Measurements from ENCODE around the gene THSD4.

THSD4 gene

DNA sequence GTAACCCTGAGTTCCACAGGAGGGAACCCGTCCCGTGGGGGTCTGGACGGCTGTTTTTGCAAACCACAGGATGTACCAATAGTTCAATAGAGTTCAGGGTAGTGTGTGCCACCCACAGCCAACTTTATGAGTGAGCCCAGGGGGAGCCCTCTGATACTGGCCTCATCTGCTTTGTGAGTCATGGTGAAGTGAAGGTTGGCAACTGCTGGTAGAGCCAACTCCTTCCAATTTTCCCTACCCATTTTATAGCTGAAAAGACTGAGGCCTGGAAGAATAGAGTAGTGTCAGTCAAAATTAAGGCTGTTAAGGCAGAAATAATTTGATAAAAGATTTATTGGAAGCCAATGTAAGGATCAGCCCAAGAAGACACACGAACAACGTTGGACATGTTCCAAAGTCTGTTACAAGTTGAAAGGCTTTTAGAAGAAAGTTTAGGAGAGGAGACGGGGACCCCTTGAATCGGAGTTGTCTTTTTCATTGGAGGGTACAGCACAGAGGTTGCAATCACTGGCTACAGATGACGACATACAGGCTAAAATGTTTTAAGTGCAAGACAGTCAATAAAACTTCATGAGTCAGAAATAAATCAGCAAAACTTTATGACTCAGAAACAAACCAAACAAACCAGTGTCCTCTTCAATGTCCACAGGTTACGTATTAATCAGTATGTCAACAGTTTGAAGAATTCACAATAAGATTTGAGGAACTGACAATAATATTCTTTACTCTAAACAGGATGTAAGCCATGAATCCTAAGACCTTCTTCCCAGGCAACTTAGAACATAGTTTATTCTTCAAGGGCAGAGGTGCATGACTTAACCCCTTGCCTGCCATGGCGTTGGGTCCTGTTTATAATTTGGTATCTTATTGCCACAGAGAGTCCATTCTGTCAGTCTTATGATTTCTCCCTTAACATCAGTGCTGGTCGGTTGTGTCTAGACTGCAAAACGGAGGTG lies 632.1 kb downstream of the THSD4 start:
- DNase-seq = no peak

DNA sequence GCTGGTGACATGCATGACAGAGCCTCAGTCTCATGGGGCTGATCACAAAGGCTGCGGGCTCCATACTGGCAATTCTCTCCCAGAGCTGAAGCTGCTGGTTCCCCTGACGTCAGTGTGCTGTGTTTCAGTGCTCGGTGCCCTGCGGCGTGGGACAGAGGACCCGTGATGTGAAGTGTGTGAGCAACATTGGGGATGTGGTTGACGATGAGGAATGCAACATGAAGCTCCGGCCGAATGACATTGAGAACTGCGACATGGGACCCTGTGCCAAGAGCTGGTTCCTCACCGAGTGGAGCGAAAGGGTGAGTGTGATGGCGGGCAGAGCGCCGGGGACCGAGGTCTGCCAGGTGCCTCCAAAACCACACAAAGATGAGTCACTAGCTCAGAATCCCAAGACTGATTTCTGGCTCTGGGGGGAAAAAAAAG lies 633.0 kb downstream of the THSD4 start:
- no peak for DNase-seq

DNA sequence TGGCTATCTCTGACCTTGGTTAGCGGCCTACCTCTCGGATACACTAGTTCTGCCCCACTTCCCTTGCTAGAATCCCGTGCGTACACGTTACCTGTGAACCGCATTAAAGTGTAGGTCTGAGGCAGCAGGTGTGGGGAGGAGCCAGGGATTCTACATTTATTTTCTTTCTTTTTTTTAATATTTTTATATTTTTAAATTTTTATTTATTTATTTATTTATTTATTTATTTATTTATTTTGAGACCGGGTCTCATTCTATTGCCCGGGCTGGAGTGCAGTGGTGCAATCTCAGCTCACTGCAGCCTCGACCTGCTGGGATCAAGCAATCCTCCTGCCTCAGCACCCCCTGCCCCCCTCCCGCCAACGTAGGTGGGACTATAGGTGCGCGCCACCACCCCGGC lies 634.2 kb downstream of the THSD4 start:
- no peak for DNase-seq

DNA sequence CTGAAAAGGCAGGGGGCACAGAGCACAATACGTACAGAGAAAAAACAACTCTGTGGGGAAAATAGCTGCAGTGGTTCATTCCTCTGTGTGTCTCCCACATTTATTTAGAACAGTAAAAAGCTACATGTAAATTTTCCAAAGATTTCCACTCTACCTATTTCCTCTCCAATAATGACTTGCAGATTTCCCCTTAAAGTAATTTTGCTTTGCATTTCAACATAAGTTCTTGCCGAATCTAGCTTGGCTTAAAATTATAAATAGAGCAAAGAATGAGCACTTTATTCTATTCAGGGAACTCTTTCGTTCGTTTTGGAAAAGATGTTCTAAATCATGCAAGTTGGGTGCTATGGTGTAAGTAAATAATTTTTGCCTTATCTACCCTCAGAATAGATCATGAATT lies 636.9 kb downstream of the THSD4 start:
- DNase-seq = no peak

DNA sequence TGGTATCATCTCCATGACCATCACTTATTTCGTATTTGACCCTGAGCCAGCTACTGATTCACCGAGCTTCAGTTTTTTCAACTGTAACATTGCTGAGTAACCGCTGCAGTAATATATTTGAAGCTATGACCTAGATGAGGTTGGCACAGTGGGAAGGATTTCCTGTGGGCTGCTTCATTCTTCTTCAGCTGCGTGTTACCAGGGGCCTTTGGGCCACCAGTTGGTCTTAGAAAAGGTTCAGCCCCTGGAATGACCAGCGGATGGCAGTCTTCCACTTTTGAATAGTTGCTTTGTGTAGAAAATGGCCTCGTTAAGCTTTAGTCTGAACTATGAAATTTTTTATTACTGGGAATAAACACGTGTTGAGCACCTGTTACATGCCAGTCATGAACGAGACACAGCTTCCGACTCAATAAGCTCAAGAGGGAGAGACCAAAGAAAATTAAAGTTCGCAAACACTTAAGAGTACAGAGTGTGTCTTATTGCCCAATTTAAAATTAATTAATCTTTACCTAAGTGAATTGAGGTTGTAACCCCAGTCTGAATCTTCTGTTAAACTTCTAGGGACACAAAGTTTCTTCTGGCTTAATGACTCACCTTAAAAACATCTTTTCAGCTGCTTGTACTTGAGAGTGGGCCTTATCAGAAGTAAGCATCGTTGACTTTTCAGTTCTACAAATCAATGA lies 637.5 kb downstream of the THSD4 start:
- no peak for DNase-seq

DNA sequence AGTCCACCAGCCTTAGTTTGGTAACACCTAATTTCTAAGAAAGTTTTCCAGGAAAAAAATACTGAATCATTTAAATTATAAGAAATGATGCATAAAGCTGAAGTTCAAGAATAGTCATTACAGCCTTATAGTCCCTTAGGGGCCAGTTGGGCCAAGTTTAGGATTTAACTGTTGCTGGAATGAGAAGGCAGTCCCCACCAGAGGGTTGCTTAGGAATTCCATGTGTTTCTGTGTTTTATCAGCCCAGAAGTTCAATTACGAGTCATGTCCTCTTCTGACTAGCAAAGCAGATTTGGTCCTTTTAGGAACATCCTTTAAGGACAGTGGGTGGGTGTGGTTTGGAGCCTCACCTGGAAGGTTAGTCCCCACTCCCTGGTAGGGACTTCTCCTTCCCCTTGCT lies 638.1 kb downstream of the THSD4 start:
- no peak for DNase-seq

DNA sequence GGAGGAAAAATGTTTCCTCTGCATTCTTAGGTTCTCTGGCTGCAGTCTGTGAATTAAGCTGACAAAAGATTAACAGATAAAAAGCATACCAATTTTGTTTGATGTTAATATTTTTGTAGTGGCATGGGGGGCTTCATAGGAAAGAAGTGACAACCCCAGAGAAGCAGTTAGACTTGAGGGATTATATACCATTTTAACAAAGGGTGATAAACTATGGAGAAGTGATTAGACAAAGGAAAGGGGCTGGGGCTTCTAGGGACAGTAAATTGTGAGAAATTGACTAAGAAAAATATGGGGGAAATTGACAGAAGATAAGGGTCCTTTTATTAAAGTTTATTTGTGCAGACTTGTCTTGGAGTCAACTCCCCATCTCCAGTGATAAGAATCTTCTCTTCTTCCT lies 639.4 kb downstream of the THSD4 start:
- DNase-seq = no peak

DNA sequence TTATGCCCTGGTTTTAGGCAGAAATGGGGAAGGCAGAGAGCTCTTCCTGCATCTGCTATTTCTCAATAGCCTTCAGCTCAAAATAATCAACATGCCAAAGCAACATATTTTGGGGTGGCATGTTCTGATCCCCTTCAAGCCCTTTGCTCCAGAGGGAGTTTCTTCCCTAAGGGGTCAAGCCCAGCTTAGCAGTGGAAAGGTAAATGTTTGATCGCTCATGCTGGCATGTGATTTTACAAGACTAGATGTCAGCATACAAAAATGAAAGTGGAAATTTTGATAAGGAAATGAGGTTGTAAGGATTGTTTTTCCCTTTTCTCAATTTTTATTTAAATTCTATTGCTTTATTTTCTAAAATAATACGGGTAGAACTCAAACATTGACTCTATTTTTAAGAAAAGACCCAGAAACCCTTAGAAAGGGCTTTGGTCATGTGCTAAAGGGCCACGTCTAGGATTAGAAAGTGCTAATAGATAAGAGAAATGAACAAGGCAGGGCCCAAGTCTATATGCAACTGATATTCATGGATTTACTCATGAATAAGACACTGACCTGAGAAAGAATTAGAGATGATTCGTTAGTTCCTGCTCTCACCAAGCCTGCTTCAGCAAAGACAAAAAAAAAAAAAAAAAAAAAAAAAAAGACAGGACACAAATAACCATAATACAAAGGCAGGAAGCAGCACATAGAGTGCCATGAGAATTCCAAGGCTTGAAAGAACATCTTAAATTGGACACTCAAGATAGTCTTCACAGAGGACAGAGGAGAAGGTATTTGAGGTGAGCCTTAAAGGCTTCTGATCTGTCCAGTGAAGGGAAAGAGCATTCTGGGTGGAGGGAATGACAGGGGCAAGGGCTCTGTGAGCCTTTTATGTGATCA lies 640.1 kb downstream of the THSD4 start:
- no peak for DNase-seq

DNA sequence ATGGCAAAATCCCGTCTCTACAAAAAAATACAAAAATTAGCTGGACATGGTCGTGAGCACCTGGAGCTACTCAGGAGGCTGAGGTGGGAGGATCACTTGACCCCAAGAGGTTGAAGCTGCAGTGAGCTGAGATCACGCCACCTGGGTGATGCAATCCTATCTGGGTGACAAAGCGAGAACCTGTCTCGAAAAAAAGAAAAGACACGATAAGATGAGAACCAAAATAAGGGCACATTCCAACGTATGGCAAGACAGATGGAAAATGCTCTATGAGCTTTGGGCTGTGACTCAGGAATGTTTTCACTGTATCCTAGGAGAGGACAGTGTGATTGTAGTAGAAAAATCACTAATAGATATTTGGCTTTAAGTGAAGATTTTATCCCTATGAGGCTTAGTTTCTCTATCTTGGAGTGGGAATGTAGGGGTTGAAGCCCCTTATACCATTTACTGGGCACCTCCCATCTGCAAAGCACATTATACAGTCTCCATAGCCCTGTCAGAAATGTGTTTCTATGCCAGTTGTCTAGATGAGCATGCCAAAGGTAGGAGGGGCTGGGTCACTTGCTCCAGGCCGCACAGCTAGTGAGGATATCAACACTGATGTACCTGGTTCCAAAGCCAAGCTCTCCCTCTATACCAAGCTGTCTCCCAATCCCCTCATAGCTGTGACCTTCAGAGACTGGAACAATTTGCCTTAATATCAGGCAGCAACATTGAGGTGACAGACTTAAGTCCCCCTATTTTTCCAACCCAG lies 641.5 kb downstream of the THSD4 start:
- DNase-seq = no peak

DNA sequence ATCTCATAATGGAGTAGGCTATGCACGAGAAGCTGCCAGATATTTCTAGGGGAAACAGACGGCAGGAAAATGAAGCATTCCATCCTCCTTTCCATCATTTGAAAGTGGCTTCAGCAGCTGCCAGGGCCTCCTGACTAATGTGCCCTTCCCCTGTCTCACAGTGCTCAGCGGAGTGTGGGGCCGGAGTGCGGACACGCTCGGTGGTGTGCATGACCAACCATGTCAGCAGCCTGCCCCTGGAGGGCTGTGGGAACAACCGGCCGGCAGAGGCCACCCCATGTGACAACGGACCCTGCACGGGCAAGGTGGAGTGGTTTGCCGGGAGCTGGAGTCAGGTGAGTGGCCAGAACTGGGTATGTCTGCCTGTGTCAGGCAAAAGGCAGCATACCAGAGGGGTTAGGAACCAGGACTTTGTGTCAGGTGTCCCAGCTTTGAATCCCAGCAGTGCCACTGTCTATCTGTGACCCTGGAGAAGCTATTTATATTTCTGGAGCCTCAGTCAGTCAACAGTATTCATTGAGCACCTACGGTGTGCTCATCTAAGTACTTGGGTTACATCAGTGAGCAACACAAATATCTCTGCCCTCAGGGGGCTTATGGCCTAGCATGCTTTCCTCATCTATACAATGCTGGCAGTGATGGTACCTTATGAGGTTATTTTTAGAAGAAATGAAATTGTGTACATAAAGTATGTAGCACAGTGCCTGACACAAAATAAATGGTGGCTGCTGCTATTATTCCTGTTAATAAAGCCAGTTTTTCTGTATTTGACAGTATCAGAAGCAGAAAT lies 642.7 kb downstream of the THSD4 start:
- DNase-seq = no peak

DNA sequence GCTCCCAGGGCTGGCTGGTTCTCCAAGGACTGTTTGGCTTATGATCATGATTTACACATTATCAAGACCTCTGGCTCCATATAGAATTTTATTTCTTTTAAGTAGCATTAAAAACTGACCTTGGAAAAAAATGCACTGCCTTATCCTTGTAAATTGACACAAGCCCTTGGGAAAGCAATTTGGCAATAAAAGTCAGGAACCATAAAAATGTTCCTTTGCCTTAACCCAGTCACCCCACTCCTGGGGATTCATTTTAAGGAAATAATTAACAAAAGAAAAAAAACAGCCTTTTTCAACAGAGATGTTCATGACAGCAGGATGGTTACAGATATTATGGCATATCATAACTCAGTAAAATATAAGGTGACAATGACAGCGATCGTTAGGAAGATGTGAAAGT lies 643.4 kb downstream of the THSD4 start:
- DNase-seq = no peak

DNA sequence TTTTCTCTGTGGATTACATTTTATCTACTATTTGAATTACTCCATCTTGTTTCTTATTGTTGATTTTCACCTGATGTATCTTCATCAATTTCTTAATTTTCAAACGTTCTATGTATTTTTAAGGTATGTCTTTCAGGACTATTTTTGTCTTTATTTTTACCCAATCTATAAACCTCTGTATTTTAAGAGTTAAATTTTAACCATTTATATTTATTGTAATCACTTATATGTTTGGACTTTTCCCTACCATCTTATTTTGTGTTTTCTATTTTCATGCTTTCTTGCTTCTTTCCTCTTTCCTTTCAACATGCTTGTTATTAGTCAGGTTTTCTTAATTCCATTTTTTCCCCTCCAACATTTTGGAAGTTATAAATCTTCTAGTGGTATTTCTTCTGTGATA lies 645.6 kb downstream of the THSD4 start:
- DNase-seq = no peak

DNA sequence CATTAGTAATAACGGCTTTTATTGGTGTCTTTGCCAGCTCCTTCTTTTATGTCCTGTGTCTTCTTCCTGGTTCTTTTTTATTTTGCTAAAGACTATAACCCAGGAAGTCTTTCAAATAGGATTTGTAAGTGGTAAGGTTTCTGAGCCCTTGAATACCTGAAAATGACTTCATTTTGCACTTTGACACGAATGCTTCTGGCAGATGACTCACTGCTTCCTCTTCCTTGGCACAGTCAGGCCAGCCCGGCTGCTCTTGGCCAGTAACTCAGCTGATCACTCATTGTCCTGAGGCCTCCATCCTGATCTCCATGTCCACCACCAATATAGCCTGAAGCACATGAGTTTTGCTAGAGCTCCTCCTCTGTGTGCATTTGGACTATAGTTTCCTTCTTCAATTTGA lies 646.4 kb downstream of the THSD4 start:
- no peak for DNase-seq

DNA sequence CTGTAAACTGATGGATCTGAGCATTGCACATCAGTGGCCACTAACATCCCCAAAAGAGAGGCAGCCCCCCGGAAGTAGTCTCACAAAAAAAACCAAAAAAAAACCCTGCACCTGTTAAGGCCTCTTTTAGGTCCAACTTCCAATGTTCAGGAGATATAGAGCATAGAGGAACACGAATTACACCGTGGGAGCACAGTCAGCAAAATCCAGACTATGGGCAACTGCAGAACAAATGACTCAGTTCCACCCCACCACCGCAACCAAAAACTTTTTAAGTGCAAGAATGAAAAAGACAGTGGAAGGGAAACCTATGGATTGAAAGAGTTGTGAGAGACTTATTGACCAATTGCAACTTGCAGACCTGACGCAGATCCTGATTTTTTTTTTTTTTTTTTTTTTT lies 652.9 kb downstream of the THSD4 start:
- DNase-seq = no peak

DNA sequence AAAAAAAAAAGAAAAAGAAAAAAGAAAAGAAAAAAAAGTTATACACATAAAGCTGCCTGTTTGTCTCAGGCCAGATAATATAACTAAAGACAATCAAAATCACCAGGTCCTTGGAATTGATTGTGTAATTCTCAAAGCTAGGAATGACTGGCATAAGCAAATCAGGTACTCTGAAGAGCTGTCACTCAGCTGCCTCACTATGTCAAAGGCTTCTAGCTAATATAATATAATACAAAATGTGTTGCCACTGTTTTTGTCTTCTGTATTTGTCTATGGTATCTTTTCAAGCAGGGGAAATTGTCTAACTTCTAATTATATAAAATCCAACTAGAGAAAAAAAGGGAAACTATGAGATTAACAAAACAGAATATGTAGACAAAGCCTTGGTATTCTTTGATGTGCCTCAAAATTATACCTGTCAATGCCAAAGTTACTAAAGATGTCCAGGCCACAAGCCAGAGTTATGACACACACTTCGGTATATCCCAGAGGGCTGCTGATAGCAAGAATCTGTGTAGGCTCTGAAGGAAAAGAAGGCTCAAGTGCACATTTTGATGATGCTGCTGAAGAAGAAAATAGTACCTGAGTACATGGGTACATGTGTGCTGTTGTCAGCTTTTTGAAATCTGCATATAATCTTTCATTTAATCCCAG lies 658.1 kb downstream of the THSD4 start:
- no peak for DNase-seq

DNA sequence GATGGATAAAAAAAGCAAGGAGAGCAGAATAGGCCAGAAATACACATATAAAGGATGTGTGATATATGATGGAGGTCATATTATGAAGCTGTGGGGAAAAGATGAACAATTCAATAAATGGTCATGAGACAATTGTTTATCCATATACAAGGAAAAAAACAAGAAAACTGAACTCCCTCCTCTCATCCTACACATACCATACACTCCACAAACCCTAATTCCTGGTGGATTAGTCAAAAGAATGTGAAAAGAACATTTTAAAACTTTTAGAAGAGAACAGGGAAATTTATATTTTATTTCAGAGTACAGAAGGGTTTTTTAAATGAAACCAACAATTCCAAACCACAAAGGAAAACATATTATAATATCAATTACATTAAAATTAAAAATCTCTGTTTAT lies 660.6 kb downstream of the THSD4 start:
- no peak for DNase-seq

DNA sequence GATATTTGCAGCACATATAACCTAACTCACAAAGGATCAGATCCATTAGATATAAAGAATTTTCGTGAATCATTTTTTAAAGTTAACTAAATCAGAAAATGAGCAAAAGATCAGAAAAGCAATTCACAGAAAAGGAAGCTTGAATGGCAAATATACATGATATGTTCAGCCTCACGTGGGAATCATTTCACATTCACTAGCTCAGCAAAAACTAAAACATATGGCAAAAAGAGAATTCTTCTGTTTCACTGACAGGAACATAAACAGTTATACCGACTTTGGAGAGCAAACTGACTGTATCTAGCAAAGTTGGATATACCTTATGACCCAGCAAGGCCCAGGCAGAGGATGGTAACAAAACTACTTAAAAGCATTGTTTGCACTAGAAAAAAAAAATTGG lies 661.0 kb downstream of the THSD4 start:
- no peak for DNase-seq

DNA sequence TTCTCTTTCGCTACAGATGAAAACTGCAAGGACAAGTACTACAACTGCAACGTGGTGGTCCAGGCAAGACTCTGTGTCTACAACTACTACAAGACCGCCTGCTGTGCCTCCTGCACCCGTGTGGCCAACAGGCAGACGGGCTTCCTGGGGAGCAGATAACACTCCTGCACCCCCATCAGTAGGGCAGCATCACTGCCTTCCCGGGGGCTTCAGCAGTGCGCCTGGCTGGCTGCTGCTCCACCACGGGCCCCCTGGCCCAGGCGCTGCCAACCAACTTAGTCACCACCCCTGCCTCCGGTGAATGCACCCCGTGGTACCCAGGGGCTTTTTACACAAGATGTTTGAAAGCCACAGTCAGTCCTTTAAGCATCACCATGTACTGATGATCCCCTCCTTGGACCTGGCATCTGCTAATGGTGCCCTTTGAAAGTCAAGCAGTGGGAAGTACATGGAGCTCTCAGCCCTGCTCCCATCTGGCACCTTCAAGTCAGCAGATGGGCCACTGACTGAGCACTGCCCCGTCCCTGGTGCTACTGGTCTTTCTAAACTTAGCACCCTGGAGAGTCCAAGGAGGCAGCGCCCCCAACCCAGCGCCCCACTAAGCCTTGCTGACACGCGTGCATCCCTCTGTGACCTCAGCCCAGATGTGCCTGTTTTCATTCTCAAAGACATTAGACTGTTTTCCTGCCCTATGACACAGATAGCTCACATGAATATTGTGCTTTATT lies 662.1 kb downstream of the THSD4 start:
- no peak for DNase-seq

DNA sequence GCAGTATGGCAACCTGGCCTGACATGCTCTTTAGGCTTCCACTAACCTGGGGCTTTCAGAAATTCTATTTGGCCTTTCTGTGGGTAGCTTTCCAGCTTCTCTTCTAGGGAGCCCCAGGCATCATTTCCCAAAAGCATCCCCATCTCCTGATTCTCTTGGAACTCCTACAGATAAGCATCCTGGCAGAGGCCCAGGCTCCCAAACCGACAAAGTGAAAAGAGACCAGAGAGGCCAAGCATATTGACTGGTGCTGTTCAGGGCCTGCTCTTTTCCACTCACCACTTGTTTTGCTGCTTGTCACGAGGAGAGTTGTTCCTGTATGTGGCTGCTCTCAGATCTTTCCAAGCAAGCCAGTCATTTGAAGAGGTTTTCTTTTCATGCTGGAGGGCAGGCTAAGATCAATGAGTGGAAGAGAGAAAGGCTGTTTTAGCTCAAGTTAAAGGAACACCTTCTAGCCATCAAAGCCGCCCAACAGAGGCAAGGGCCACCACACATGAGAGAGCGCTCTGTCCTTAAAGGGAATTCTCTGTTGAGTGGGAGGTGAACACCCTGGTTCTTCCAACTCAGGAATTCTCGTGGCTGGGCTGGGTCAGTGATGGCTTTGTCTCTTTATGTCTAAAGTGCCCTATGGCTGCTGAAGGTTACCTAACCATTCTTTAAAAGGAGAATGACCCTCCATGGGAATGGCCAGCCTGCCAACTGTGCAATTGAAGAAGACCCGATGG lies 664.0 kb downstream of the THSD4 start:
- no peak for DNase-seq
